Measurements from ENCODE around the gene MACROD2.
"Not testable (repeated sequence)": the region's sequence is repeated elsewhere in the genome, so short reads cannot be mapped to it uniquely, and the experiment has no call there.

Gene MACROD2

DNA sequence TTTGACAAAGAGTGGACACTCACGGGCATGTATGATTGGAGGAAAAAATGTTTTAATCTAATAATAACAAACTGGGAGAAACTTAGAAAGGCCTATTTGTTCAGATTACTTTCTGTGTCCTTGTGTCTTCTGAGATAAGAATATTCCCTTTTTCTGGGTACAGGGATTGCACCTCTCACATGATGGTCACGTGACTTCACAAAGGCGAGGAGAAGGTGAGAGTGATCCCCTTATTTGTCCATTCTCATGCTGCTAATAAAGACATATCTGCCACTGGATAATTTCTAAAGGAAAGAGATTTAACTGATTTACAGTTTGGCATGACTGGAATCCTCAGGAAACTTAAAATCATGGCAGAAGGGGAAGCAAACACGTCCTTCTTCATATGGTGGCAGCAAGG, 1331.8 kb downstream of the MACROD2 start:
- no peak for DNase-seq

DNA sequence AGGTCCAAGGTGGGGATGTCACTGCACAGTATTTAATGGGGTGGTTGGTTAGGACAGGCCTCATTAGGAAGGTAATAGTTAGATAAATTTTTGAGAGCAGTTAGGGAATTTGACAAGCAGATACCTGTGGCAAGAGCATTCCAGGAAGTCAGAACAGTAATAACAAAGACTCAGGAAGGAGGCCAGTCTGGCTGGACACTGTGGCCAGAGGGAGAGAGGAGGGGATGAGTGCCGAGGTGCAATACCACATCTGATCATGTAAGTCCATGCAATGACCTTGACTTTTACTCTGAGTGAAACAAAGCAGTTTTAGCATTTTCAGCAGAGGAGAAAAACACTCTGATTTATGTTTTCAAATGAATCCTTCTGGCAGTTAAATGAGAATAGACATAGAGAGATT, 1332.8 kb downstream of the MACROD2 start:
- DNase-seq, result no peak

DNA sequence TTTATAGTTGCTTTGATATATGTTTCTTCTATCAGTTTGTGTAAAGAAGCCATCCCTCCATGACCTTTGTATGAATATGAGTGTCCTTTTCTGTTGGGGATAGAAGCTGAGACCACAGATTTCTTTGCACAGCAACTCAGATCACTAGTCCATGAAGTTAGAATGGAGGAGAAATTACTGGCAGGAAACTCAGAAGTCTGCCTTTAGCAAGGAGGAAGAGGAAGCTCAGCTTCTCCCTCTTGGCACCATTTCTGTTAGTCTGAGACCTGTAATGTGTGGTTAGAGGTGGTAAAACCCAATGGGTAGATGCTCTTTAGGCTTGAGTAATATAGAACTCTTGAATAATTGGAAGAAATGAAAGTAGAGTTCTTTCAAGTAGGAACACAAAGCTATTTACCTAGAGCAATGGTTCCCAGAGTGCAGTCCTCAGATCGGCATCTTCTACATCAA, 1337.4 kb downstream of the MACROD2 start:
- DNase-seq, result no peak

DNA sequence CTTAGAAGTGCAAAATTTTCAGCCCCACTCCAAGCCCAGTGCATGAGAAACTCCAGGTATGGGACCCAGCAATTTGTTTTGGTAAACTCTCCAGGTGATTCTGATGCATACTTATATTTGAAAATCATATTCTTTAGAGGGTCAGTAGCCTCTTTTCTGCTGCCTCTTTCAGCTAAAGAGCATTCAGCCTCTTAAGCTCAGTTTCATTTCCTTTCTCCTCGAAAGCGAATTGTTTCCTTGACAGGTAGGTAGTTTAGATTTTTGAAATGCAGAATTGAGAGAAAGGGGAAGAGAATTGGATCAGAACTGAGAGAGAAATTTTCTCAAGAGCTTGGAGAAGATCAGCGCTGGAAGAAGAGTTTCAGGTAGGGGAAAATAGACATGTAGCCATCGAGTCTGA, 1337.9 kb downstream of the MACROD2 start:
- no peak for DNase-seq

GRCh38 chr20:15336011-15336410, 1340.7 kb downstream of the MACROD2 start:
- no peak for DNase-seq

GRCh38 chr20:15336536-15336935, 1341.2 kb downstream of the MACROD2 start:
- no peak for DNase-seq

- DNase-seq, result no peak
These were observed 1343.9 kb downstream of the MACROD2 start for GRCh38 chr20:15339264-15339663.

GRCh38 chr20:15342991-15343523, 1347.7 kb downstream of the MACROD2 start:
- no peak for DNase-seq

GRCh38 chr20:15345287-15345686, 1350.0 kb downstream of the MACROD2 start:
- peak in 1 of 2 donors; percentile 12 for DNase-seq

GRCh38 chr20:15346657-15347280, 1351.5 kb downstream of the MACROD2 start:
- DNase-seq, result no peak

- no peak for DNase-seq
These were observed 1363.7 kb downstream of the MACROD2 start for GRCh38 chr20:15359056-15359455.

DNA sequence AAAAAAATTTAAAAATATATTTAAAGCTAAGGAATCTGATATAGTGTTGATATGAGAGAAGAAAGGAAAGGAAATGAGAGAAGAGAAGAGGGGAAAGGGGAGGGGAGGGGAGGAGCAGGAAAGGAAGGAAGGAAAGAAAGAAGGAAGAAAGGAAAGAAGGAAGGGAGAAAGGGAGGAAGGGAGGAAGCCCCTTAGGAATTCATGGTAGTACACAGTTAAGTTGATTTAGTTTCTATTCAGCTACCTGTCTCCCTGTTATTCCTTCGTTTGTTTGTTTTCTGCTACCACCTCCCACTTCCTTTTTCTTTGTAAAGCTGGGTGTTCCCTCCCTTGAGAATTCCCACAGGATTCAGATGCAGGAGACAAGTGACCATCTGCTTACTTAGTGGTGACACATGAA, 1367.5 kb downstream of the MACROD2 start:
- no peak for DNase-seq

DNA sequence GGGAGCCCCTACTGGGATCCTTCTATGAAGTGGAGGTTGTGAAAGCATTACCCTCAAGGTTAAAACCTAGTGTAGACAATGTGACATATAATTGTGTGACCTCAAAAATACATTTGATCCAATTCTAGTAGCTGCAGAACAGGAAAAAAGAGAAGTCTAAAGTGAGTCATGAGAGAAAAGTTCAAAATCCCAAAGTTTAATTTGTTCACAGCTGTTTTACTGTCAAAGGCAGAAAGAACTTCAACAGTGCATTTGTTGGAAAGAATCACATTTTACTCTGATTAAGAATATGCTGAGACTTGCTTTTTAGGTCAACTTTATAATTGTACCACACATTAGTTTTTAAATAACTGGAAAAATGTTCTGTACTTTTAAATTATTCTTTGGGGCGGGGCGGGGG, 1369.5 kb downstream of the MACROD2 start:
- DNase-seq, result no peak

- DNase-seq, result no peak
These were observed 1375.1 kb downstream of the MACROD2 start for GRCh38 chr20:15370370-15370769.

DNA sequence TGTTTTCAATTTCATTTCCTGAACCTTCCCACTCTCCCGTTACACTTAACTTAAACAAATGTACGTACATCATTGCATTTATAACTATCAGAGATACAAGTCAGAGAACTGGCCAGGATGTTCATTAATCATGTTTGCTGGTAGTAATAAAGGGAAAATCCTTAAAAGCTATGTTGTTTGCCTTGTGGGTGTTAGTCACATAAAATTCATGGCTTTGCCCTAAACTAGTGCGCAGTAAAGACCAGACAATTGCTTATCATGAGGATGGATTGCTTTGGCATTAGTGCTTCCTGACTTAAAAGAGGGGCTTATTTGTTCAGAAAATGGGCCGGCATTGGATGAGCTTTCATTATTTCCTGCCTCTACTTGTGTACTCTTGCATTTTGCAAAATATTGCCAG, 1379.4 kb downstream of the MACROD2 start:
- no peak for DNase-seq

- DNase-seq, result no peak
These were observed 1380.5 kb downstream of the MACROD2 start for GRCh38 chr20:15375836-15376235.

DNA sequence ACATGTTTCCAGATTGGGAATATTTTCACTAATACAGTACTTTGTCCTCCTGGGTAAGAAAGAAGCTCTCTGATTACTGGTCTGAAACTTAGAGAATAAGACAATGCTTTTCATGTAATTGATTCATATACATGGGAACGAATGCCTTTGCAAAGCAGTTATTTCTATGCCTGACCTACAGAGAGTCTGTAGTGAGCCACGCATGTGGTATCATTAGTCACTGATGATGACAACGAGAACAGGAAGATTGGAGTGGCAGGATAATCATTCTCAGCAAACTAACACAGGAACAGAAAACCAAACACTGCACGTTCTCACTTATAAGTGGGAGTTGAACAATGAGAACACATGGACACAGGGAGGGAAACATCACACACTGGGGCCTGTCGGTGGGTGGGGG, 1382.3 kb downstream of the MACROD2 start:
- not testable (repeated sequence) for DNase-seq

DNA sequence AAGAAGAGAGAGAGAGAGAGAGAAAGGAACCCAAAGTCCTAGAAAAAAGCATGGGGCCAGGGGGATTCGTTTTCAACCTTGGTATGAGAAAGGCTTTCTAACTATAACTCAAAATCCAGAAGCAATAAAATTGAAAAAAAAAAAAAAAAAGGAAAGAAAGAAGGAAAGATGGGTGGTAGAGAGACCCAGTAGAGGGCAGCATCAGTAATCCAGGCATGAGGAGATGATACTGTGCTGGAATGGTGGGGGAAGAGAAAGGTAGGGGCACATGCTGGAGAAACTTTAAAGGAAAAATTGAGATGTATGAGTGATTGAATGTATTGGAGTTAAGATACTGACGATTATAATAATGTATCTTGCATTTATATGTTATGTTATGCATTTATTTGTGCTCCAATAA, 1382.8 kb downstream of the MACROD2 start:
- no peak for DNase-seq

- DNase-seq, result no peak
These were observed 1384.5 kb downstream of the MACROD2 start for GRCh38 chr20:15379681-15380296.

GRCh38 chr20:15380770-15381169, 1385.5 kb downstream of the MACROD2 start:
- DNase-seq, result no peak

DNA sequence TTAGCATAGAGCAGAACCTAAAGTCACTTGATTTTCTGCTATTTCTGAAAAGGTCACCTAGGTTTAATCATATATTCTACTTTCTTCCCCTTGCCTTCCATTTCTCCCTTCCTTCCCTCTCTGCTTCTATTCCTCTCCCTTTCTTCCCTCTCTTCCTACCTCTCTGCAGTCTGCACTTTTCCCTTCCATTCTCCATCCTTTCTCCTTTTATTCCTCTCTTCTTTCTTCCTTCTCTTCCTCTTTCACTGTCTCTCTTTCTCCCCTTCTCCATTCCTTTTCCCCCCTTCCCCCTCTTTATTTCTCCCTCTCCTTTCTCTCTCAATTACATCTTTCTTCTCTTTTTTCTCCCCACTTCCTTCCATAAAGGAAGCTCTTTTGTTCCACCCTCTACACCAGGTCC, 1391.9 kb downstream of the MACROD2 start:
- DNase-seq, result no peak

- DNase-seq, result no peak
These were observed 1400.1 kb downstream of the MACROD2 start for GRCh38 chr20:15395457-15395856.

DNA sequence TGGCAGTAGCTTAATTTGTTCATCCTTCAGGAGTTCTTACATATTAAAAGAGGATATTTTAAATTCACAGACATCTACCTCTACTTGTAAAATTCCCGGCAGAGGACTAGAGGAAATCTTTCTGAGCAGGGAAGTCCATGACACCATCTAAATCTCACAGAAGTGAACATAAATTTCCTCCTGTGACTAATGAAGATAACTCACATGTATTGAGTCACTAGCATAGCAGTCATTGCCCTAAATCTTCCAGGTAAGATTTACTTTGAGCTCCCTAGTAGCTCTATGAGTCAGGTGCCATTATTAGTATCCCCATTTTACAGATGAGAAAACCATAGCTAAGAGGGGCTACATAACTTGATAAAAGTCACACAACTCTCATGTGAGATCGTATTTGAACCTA, 1400.7 kb downstream of the MACROD2 start:
- DNase-seq, result no peak

- DNase-seq, result no peak
These were observed 1401.6 kb downstream of the MACROD2 start for GRCh38 chr20:15396900-15397299.

DNA sequence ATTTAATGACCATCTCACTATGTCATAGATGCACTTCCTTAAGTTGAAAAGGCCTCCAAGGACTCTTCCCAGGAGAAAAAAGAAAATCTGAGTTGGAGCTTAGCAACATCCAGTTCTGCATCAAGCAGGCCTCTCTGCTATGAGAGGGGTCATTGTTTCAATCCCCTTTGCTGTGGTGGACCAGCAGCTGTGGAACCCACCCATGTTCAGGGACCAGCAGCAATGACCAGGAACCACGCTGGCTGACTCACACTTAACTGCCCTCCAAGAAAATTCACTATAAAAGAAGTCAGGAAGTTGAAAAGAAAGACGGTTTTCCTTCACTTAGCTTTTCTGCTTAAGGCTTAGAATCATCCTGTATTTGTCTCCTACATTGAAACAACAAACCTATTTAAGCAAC, 1404.5 kb downstream of the MACROD2 start:
- DNase-seq, result no peak
